ENCODE data around the gene SOWAHC.
"Not testable (repeated sequence)": the region's sequence is repeated elsewhere in the genome, so short reads cannot be mapped to it uniquely, and the experiment has no call there.

The SOWAHC gene

GRCh38 chr2:109615637-109616144, 1.5 kb downstream of the SOWAHC start:
- no peak for DNase-seq

GRCh38 chr2:109616184-109616583, 2.0 kb downstream of the SOWAHC start:
- DNase-seq: no peak

GRCh38 chr2:109619032-109619615, 5.0 kb downstream of the SOWAHC start:
- DNase-seq: no peak

GRCh38 chr2:109623297-109623696, 9.1 kb downstream of the SOWAHC start:
- DNase-seq: no peak

- no peak for DNase-seq
These were observed 9.8 kb downstream of the SOWAHC start for GRCh38 chr2:109623923-109624322.

GRCh38 chr2:109624339-109624738, 10.2 kb downstream of the SOWAHC start:
- DNase-seq: no peak

GRCh38 chr2:109628321-109628720, 14.2 kb downstream of the SOWAHC start:
- not testable (repeated sequence) for DNase-seq

GRCh38 chr2:109629867-109630266, 15.7 kb downstream of the SOWAHC start:
- no peak for DNase-seq

- DNase-seq: no peak
These were observed 16.6 kb downstream of the SOWAHC start for GRCh38 chr2:109630441-109631430.

GRCh38 chr2:109631741-109632140, 17.6 kb downstream of the SOWAHC start:
- no peak for DNase-seq

- no peak for DNase-seq
These were observed 18.1 kb downstream of the SOWAHC start for GRCh38 chr2:109632158-109632789.

GRCh38 chr2:109633284-109633961, 19.3 kb downstream of the SOWAHC start:
- DNase-seq: no peak

- no peak for DNase-seq
These were observed 21.5 kb downstream of the SOWAHC start for GRCh38 chr2:109635426-109636304.

GRCh38 chr2:109636317-109636716, 22.2 kb downstream of the SOWAHC start:
- DNase-seq: no peak

GRCh38 chr2:109637749-109638570, 23.8 kb downstream of the SOWAHC start:
- DNase-seq: no peak

- DNase-seq: no peak
These were observed 24.6 kb downstream of the SOWAHC start for GRCh38 chr2:109638795-109639194.

- not testable (repeated sequence) for DNase-seq
These were observed 25.8 kb downstream of the SOWAHC start for GRCh38 chr2:109640000-109640399.

- DNase-seq: no peak
These were observed 30.6 kb downstream of the SOWAHC start for GRCh38 chr2:109644571-109645275.

GRCh38 chr2:109645412-109646184, 31.4 kb downstream of the SOWAHC start:
- no peak for DNase-seq
